GM21825 (cell line): ENCODE data around the gene PCDHGA8.
"Not testable (repeated sequence)": the region's sequence is repeated elsewhere in the genome, so short reads cannot be mapped to it uniquely, and the experiment has no call there.

Source experiments
- ATAC-seq: cut with Tn5 transposase; IDR thresholded peaks from one replicate; pipeline ENCODE4 v1.9.1; 2021; ENCODE audit warnings: mild to moderate bottlenecking, moderate library complexity; ENCODE audit not compliant: unreplicated experiment

Gene PCDHGA8

GRCh38 chr5:141430332-141431113, 38.1 kb downstream of the PCDHGA8 start, which contains the start of gene PCDHGA12:
Gene PCDHGA12, plus strand, starts transcription at chr5:141430507. Its CDS starts 253 bp downstream, at chr5:141430760.
- ATAC-seq: peak; percentile 88

GRCh38 chr5:141431286-141431685, 38.9 kb downstream of the PCDHGA8 start:
- no peak for ATAC-seq

- not testable (repeated sequence) for ATAC-seq
Measured at GRCh38 chr5:141432308-141432707, 39.9 kb downstream of the PCDHGA8 start.

GRCh38 chr5:141432726-141433125, 40.3 kb downstream of the PCDHGA8 start:
- ATAC-seq: not testable (repeated sequence)

GRCh38 chr5:141434006-141434405, 41.6 kb downstream of the PCDHGA8 start:
- no peak for ATAC-seq

- ATAC-seq: no peak
Measured at GRCh38 chr5:141437221-141437620, 44.8 kb downstream of the PCDHGA8 start.

GRCh38 chr5:141439411-141440141, 47.1 kb downstream of the PCDHGA8 start:
- no peak for ATAC-seq

- ATAC-seq: no peak
Measured at GRCh38 chr5:141440341-141440740, 47.9 kb downstream of the PCDHGA8 start.

GRCh38 chr5:141441571-141442170, 49.2 kb downstream of the PCDHGA8 start:
- ATAC-seq: no peak
